Measurements from ENCODE around the gene ALPK3.

The ALPK3 gene

DNA sequence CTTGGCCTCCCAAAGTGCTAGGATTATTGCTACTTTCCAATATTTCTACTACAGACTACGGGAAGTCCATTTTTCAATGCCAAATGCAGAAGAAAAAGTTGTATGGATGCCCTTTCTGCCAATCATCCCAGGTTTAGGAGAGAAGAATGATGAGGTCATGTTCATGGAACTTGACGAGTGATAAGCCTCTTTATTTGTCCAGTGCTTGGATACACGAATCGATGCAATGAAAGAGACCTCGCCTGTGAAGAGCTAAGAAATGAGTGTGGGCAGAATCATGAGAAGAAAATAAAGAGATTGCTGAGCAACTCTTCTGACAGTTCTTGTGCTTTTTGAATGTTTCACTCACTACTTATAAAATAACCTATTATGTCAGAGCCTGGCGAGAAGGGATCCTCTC lies 66.3 kb downstream of the ALPK3 start:
- no peak overlapping the region for H3K4me3 ChIP-seq (ENCODE audit: low read length)
- no peaks in the 10 kb centered on the region for H4K20me1 ChIP-seq (ENCODE audit: insufficient read depth, low read length)
- no peaks in the 10 kb centered on the region for H3K27me3 ChIP-seq (ENCODE audit: low read depth, low read length)
- H3K9ac ChIP-seq (ENCODE audit: low read length): no peak overlapping the region
- H3K27ac ChIP-seq (ENCODE audit: low read length): no peak overlapping the region
- peaks cover 10% of the 10 kb centered on the region for H3K4me1 ChIP-seq (ENCODE audit: low read length)
- H3K4me2 ChIP-seq (ENCODE audit: low read length): no peak overlapping the region
- H3K79me2 ChIP-seq (ENCODE audit: low read length): no peaks in the 10 kb centered on the region
- no peaks in the 10 kb centered on the region for H3K9me3 ChIP-seq (ENCODE audit: insufficient read depth, low read length)
- H3K36me3 ChIP-seq (replicated peaks; ENCODE audit: low read depth, low read length): no peaks in the 10 kb centered on the region
- TF ChIP-seq, protein P1, sequence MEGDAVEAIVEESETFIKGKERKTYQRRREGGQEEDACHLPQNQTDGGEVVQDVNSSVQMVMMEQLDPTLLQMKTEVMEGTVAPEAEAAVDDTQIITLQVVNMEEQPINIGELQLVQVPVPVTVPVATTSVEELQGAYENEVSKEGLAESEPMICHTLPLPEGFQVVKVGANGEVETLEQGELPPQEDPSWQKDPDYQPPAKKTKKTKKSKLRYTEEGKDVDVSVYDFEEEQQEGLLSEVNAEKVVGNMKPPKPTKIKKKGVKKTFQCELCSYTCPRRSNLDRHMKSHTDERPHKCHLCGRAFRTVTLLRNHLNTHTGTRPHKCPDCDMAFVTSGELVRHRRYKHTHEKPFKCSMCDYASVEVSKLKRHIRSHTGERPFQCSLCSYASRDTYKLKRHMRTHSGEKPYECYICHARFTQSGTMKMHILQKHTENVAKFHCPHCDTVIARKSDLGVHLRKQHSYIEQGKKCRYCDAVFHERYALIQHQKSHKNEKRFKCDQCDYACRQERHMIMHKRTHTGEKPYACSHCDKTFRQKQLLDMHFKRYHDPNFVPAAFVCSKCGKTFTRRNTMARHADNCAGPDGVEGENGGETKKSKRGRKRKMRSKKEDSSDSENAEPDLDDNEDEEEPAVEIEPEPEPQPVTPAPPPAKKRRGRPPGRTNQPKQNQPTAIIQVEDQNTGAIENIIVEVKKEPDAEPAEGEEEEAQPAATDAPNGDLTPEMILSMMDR (IDR thresholded peaks at IDR 0.05; ENCODE audit: low read depth, low read length): no peak
- no peak for TF ChIP-seq EZH2phosphoT487 (IDR thresholded peaks at IDR 0.05; ENCODE audit: low read depth)
- H2AFZ ChIP-seq (ENCODE audit: low read depth, low read length): no peak overlapping the region

DNA sequence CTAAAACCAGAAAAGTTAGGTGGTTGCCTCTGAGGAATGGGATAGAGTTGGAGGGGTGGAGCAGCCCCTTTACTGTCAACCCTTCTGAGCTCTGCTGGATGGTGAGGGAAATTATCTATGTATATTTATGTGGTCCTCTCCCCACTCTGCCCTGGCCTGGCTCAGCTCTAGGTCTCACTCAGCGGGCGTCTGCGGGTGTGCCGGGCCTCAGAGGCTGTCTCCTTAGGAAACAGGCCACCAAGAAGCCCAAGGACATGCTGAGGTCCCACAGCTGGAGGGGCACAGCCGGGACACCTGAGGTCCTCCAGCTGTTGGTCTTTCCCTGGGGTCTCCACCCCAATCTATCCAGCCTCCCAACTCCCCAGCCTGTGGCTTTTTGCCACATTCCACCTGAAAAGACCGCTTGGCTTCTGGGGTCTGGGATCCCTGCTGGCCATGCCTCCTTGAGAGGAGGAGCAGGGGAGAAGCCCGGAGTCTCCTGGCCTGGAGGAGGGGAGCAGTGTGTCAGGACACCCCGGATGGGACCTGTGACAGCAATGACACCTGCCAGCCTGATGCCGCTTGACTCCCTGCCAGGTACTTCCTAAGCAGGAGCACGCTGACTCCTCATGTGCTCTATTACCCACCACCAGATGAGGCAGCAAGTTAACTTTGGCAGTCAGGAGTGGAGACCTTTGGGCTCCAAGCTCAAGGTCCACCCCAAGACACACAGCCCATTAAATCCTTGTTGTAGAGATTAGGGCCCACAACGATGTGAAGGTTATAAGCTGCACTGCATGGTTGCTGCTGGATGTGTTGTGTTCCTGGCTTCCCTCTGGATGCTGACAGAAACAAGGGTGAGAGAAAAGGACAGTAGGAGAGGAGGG lies 67.0 kb downstream of the ALPK3 start, which contains the start of gene SLC28A1:
TSS of gene SLC28A1 (plus strand) at position 747 of the 866 bp plus-strand sequence. CDS start 3,099 bp downstream, outside the sequence.
- Histone ChIP-seq H3K27me3 (ENCODE audit: low read depth, low read length) (no peaks in the 10 kb centered on the region), H3K27ac (ENCODE audit: low read length) (no peak within 1 kb of the TSS), H3K9me3 (ENCODE audit: insufficient read depth, low read length) (no peaks in the 10 kb centered on the region), H3K4me1 (ENCODE audit: low read length) (peaks cover 11% of the 10 kb centered on the region), H3K4me3 (ENCODE audit: low read length) (no peak within 1 kb of the TSS), H3K79me2 (ENCODE audit: low read length) (no peaks in the 10 kb centered on the region), H3K9ac (ENCODE audit: low read length) (no peak within 1 kb of the TSS), H3K36me3 (replicated peaks; ENCODE audit: low read depth, low read length) (no peaks in the 10 kb centered on the region), H2AFZ (ENCODE audit: low read depth, low read length) (no peak within 1 kb of the TSS), H4K20me1 (ENCODE audit: insufficient read depth, low read length) (no peaks in the 10 kb centered on the region), H3K4me2 (ENCODE audit: low read length) (no peak within 1 kb of the TSS)
- no peak for TF ChIP-seq EZH2phosphoT487 (IDR thresholded peaks at IDR 0.05; ENCODE audit: low read depth)
- TF ChIP-seq, protein P1 (IDR thresholded peaks at IDR 0.05; ENCODE audit: low read depth, low read length): no peak

DNA sequence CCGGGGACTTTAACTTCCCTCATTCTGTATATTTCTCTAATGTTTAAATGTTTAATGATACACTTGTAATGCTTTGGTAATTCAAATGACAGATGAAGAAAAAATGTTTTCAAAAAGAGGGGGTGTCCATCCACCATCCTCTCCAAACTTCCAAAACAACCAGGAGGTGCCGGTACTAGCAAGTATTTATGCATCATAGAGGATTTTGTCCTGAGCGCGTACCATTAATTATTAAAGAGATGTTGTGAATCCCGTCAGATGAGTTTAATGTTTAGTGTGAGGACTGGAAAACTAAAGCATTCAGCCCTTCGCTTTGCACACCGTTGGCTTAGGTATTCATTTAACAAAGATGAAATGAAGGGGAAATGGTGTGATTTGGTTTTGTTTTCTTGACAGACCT lies 68.6 kb downstream of the ALPK3 start:
- H4K20me1 ChIP-seq (ENCODE audit: insufficient read depth, low read length): no peaks in the 10 kb centered on the region
- H3K9me3 ChIP-seq (ENCODE audit: insufficient read depth, low read length): no peaks in the 10 kb centered on the region
- TF ChIP-seq, protein P1 (IDR thresholded peaks at IDR 0.05; ENCODE audit: low read depth, low read length): no peak
- no peak for TF ChIP-seq EZH2phosphoT487 (IDR thresholded peaks at IDR 0.05; ENCODE audit: low read depth)
- no peak overlapping the region for H3K4me2 ChIP-seq (ENCODE audit: low read length)
- no peaks in the 10 kb centered on the region for H3K36me3 ChIP-seq (replicated peaks; ENCODE audit: low read depth, low read length)
- H3K4me3 ChIP-seq (ENCODE audit: low read length): no peak overlapping the region
- peaks cover 11% of the 10 kb centered on the region for H3K4me1 ChIP-seq (ENCODE audit: low read length)
- H3K27ac ChIP-seq (ENCODE audit: low read length): no peak overlapping the region
- no peaks in the 10 kb centered on the region for H3K79me2 ChIP-seq (ENCODE audit: low read length)
- no peaks in the 10 kb centered on the region for H3K27me3 ChIP-seq (ENCODE audit: low read depth, low read length)
- H2AFZ ChIP-seq (ENCODE audit: low read depth, low read length): no peak overlapping the region
- H3K9ac ChIP-seq (ENCODE audit: low read length): no peak overlapping the region

DNA sequence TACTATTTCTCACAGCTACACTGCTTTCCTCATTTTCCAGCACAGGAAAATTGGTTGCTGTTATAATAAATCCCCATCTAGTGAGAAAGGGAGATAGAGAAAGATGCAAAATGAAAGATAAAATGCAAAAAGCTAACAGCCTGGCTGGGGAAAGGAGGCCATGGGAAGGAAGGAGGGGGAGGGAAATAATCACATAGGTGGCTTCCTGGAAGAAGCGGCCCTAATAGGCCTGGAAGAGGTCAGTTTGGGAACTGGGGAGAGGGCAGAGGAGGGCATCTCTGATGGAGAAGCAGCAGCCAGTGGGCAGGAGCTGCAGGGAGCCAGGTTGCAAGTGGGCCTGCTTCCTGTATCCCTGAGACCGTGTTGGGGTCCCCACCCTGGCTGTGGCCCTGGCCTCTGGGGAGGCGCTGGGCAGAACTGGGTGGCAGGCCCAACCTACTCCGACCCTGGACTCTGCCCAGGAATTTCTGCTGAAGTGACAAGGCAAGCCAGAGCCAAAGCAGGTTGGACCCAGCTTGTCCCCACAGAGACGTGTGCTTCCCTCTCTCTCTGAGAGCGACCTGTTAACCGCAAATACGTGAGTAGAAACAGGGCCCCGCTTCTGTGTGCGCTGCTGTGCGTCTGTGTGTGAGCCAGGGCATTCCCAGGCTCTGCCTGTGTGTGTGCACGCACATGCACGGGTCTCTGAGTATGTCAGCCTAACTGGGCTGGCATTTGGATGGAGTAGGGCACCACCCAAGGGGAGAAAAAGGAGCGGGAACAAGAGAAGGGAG lies 69.2 kb downstream of the ALPK3 start:
- no peaks in the 10 kb centered on the region for H3K9me3 ChIP-seq (ENCODE audit: insufficient read depth, low read length)
- no peak overlapping the region for H3K4me2 ChIP-seq (ENCODE audit: low read length)
- H3K9ac ChIP-seq (ENCODE audit: low read length): no peak overlapping the region
- H3K4me1 ChIP-seq (ENCODE audit: low read length): peaks cover 11% of the 10 kb centered on the region
- no peak overlapping the region for H3K27ac ChIP-seq (ENCODE audit: low read length)
- no peak overlapping the region for H3K4me3 ChIP-seq (ENCODE audit: low read length)
- no peaks in the 10 kb centered on the region for H4K20me1 ChIP-seq (ENCODE audit: insufficient read depth, low read length)
- no peaks in the 10 kb centered on the region for H3K79me2 ChIP-seq (ENCODE audit: low read length)
- H2AFZ ChIP-seq (ENCODE audit: low read depth, low read length): no peak overlapping the region
- H3K36me3 ChIP-seq (replicated peaks; ENCODE audit: low read depth, low read length): no peaks in the 10 kb centered on the region
- TF ChIP-seq, protein P1 (IDR thresholded peaks at IDR 0.05; ENCODE audit: low read depth, low read length): no peak
- no peak for TF ChIP-seq EZH2phosphoT487 (IDR thresholded peaks at IDR 0.05; ENCODE audit: low read depth)
- H3K27me3 ChIP-seq (ENCODE audit: low read depth, low read length): 0 out of 2 replicates have a peak, but pooled peaks cover 3% of the 10 kb centered on the region
